ENCODE measurements around the gene SF3A1. TPM values are rescaled to one million over a fixed set of nuclear protein-coding genes. Genes with fewer than 3 reads are reported as not detected.

SF3A1 gene
- total and polyA plus RNA-seq, 9 of the 15 experiments (the other 6 are each of a cell fraction or from before 2014, with no cell fraction given): 6.7 to 228 (median 13.0) TPM

DNA sequence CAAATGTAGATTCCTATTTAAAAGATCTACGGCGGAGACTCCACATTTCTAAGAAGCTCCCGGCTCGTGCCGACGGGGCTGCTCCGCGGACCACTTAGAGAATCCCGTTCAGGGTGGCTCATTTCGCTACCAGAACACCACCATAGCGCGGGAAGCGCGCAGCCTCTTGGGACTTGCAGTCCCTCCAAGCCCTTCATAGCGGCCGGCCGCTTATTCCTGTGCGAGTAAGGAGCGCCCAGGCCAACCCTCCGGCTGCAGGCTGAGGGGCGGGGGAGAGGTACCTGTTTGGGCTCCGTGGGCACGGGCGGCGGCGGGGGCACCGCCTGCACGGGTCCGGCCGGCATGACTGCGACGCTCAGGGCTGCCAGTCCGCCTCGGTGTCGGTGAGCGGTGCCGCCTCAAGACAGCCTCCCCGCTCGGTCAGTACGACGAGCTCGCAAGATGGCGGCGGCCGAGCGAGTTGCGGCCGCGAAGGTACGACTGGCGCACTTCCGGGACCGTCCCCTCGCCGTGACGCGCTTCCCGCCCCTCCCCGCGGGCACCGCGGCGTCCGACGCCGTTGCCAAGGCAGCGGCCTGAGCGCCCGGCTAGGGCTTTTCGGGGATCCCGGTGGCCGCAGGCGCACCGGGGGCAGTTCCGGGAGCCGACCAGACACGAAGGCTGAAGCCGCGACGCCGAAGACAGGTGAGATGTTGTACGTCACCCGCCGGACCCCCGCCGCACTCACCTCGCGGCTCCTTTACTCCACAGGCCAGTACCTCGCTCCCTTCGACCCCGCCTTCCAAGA is at the start of gene SF3A1, which contains the start of gene CCDC157 (continued):
- TF ChIP-seq STAT6 (CRISPR knock-in tag; IDR thresholded peaks at IDR 0.05) (no peak), ZNF780A (CRISPR knock-in tag; IDR thresholded peaks at IDR 0.05) (no peak), KLF16 (IDR thresholded peaks at IDR 0.05) (no peak), FIP1L1 (IDR thresholded peaks at IDR 0.05; ENCODE audit: low read depth, low read length, poor library complexity, severe bottlenecking) (peak; percentile 60), RB1 (IDR thresholded peaks at IDR 0.05; ENCODE audit: low read depth) (0 out of 2 replicates have a peak, but pooled peaks have one; percentile 36), SMAD1 (IDR thresholded peaks at IDR 0.05; ENCODE audit: low read depth, low read length, partially characterized antibody) (no peak), ZBTB11 (CRISPR knock-in tag; IDR thresholded peaks at IDR 0.05) (peak; percentile 78 to 96 (median 80); a peak in 5 of 6 replicates), ASH1L (IDR thresholded peaks at IDR 0.05; ENCODE audit: borderline replicate concordance, low read depth, partially characterized antibody) (no peak), ZZZ3 (IDR thresholded peaks at IDR 0.05) (no peak), CCNT2 (IDR thresholded peaks at IDR 0.05; ENCODE audit: borderline replicate concordance, extremely low read depth, insufficient read length, low read depth, low read length) (peak; percentile 36), PTRF (tag; IDR thresholded peaks at IDR 0.05) (no peak), ZC3H4 (CRISPR knock-in tag; IDR thresholded peaks at IDR 0.05; ENCODE audit: borderline replicate concordance) (no peak), BRF1 (IDR thresholded peaks at IDR 0.05; ENCODE audit: borderline replicate concordance, extremely low read depth, insufficient read length) (no peak), SIN3B (IDR thresholded peaks at IDR 0.05; ENCODE audit: low read depth) (peak; percentile 75), ZNF124 (CRISPR knock-in tag; IDR thresholded peaks at IDR 0.05) (no peak), TFAM (CRISPR knock-in tag; conservative IDR thresholded peaks at IDR 0.05) (no peak), JUND (IDR thresholded peaks at IDR 0.05; ENCODE audit: borderline replicate concordance, low read depth, low read length) (0 out of 2 replicates have a peak, but pooled peaks have one; percentile 19), JUND (tag; IDR thresholded peaks at IDR 0.05; ENCODE audit: borderline replicate concordance, low read depth, low read length) (no peak), SUPT5H (IDR thresholded peaks at IDR 0.05) (peak; percentile 90), NRF1 (conservative IDR thresholded peaks at IDR 0.05 in 1 of 2, IDR thresholded peaks at IDR 0.05 in 1 of 2) (peak; percentile 50 to 64)

Data from K562 (cell line).